Measurements from ENCODE around the gene TJP2.
"Not testable (repeated sequence)": the region's sequence is repeated elsewhere in the genome, so short reads cannot be mapped to it uniquely, and the experiment has no call there.

TJP2 gene

DNA sequence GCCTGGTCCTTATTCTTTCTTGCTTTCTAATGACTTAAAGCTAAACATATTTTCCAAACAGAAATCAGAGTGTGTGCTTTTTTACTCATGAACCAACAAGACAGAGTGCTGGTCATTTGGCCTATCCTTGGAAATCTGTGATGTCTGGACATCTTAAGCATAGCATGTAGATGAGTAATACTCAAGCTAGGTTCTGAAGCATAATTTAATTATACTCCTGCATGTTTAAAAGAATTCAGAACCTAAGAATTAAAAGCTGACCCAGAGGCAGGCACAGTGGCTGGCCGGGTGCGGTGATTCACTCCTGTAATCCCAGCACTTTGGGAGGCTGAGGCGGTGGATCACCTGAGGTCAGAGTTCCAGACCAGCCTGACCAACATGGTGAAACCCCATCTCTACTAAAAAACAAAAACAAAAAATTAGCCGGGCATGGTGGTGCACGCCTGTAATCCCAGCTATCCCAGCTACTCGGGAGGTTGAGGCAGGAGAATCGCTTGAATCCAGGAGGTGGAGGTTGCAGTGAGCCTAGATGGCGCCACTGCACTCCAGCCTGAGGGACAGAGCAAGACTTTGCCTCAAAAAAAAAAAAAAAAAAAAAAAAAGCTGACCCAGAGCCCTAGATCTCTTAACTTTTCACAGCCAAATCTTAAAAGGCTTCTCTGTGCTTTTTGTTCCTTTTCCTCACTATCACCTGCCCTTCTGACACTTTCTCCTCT lies 16.2 kb upstream of the TJP2 start:
- H3K9me3 ChIP-seq (ENCODE audit: low read length), result no peaks in the 10 kb centered on the region
- no peak overlapping the region for H3K9ac ChIP-seq (ENCODE audit: low read length)
- H3K4me2 ChIP-seq (ENCODE audit: low read length), result no peak overlapping the region
- H3K79me2 ChIP-seq (ENCODE audit: insufficient read depth, low read length), result no peaks in the 10 kb centered on the region
- no peak overlapping the region for H2AFZ ChIP-seq (ENCODE audit: low read length)
- H3F3A ChIP-seq (ENCODE audit: insufficient read depth, low read length), result no peaks in the 10 kb centered on the region
- H3K36me3 ChIP-seq (ENCODE audit: insufficient read depth, low read length), result peaks cover 3% of the 10 kb centered on the region; the same call in 1 of the 2 replicates
- TF ChIP-seq, protein P1, sequence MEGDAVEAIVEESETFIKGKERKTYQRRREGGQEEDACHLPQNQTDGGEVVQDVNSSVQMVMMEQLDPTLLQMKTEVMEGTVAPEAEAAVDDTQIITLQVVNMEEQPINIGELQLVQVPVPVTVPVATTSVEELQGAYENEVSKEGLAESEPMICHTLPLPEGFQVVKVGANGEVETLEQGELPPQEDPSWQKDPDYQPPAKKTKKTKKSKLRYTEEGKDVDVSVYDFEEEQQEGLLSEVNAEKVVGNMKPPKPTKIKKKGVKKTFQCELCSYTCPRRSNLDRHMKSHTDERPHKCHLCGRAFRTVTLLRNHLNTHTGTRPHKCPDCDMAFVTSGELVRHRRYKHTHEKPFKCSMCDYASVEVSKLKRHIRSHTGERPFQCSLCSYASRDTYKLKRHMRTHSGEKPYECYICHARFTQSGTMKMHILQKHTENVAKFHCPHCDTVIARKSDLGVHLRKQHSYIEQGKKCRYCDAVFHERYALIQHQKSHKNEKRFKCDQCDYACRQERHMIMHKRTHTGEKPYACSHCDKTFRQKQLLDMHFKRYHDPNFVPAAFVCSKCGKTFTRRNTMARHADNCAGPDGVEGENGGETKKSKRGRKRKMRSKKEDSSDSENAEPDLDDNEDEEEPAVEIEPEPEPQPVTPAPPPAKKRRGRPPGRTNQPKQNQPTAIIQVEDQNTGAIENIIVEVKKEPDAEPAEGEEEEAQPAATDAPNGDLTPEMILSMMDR (IDR thresholded peaks at IDR 0.05; ENCODE audit: low read length), result no peak
- H3K27me3 ChIP-seq (ENCODE audit: insufficient read depth, low read length), result no peaks in the 10 kb centered on the region
- H3K4me3 ChIP-seq (ENCODE audit: low read depth, low read length, poor library complexity, severe bottlenecking), result no peak overlapping the region
- no peaks in the 10 kb centered on the region for H4K20me1 ChIP-seq (ENCODE audit: insufficient read depth, low read length)
- no peaks in the 10 kb centered on the region for H3K9me2 ChIP-seq (ENCODE audit: low read depth, low read length)
- no peak overlapping the region for H3K27ac ChIP-seq (ENCODE audit: low read depth, low read length, poor library complexity, severe bottlenecking)
- peaks cover 17% of the 10 kb centered on the region for H3K4me1 ChIP-seq (ENCODE audit: insufficient read depth, low read length, severe bottlenecking)

GRCh38 chr9:69158471-69158870 lies 15.6 kb upstream of the TJP2 start:
- Histone ChIP-seq H3K27ac (ENCODE audit: low read depth, low read length, poor library complexity, severe bottlenecking) (no peak overlapping the region), H2AFZ (ENCODE audit: low read length) (no peak overlapping the region), H3K4me3 (ENCODE audit: low read depth, low read length, poor library complexity, severe bottlenecking) (no peak overlapping the region), H3K9ac (ENCODE audit: low read length) (no peak overlapping the region), H3K79me2 (ENCODE audit: insufficient read depth, low read length) (no peaks in the 10 kb centered on the region), H3F3A (ENCODE audit: insufficient read depth, low read length) (no peaks in the 10 kb centered on the region), H3K4me2 (ENCODE audit: low read length) (no peak overlapping the region), H3K9me2 (ENCODE audit: low read depth, low read length) (no peaks in the 10 kb centered on the region), H3K4me1 (ENCODE audit: insufficient read depth, low read length, severe bottlenecking) (peaks cover 14% of the 10 kb centered on the region), H3K27me3 (ENCODE audit: insufficient read depth, low read length) (no peaks in the 10 kb centered on the region), H4K20me1 (ENCODE audit: insufficient read depth, low read length) (no peaks in the 10 kb centered on the region), H3K36me3 (ENCODE audit: insufficient read depth, low read length) (peaks cover 3% of the 10 kb centered on the region; the same call in 1 of the 2 replicates), H3K9me3 (ENCODE audit: low read length) (no peaks in the 10 kb centered on the region)
- TF ChIP-seq, protein P1 (IDR thresholded peaks at IDR 0.05; ENCODE audit: low read length), result no peak
- no peak for TF ChIP-seq EZH2 (IDR thresholded peaks at IDR 0.05; ENCODE audit: borderline replicate concordance, low read length)

- H3K79me2 ChIP-seq (ENCODE audit: insufficient read depth, low read length); H3K27ac ChIP-seq (ENCODE audit: low read depth, low read length, poor library complexity, severe bottlenecking); H3K9ac ChIP-seq (ENCODE audit: low read length); H3K9me2 ChIP-seq (ENCODE audit: low read depth, low read length); H3K9me3 ChIP-seq (ENCODE audit: low read length); H3K4me3 ChIP-seq (ENCODE audit: low read depth, low read length, poor library complexity, severe bottlenecking); H3K4me2 ChIP-seq (ENCODE audit: low read length); H3K36me3 ChIP-seq (ENCODE audit: insufficient read depth, low read length); H2AFZ ChIP-seq (ENCODE audit: low read length); H3K4me1 ChIP-seq (ENCODE audit: insufficient read depth, low read length, severe bottlenecking); H3F3A ChIP-seq (ENCODE audit: insufficient read depth, low read length); H4K20me1 ChIP-seq (ENCODE audit: insufficient read depth, low read length); H3K27me3 ChIP-seq (ENCODE audit: insufficient read depth, low read length): not testable (repeated sequence)
Measured at GRCh38 chr9:69164573-69164972, 9.5 kb upstream of the TJP2 start.

DNA sequence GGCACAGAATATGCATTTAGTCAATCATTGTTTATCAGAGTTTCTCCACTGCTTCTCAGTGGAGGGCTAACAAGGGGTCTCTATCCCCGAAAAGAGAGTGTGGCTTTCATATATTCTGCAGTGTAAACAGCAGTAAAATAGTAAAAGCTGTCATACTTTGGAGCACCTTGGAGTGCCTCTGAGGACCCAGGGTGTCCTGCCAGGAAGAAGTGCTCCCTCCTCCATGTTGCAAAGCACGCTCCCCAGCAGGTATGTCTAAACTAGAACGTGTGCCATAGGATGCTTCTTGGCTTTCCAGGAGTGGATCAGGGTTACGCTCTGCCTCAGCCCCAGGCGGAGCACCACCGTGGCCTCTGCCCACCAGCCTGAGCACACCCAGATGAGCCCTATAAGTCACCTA lies 8.5 kb upstream of the TJP2 start:
- Histone ChIP-seq H3K4me3 (ENCODE audit: low read depth, low read length, poor library complexity, severe bottlenecking) (no peak overlapping the region), H3K27ac (ENCODE audit: low read depth, low read length, poor library complexity, severe bottlenecking) (no peak overlapping the region), H4K20me1 (ENCODE audit: insufficient read depth, low read length) (no peaks in the 10 kb centered on the region), H3K27me3 (ENCODE audit: insufficient read depth, low read length) (no peaks in the 10 kb centered on the region), H2AFZ (ENCODE audit: low read length) (no peak overlapping the region), H3K4me2 (ENCODE audit: low read length) (no peak overlapping the region), H3K9me2 (ENCODE audit: low read depth, low read length) (no peaks in the 10 kb centered on the region), H3K79me2 (ENCODE audit: insufficient read depth, low read length) (no peaks in the 10 kb centered on the region), H3K4me1 (ENCODE audit: insufficient read depth, low read length, severe bottlenecking) (peaks cover 10% of the 10 kb centered on the region), H3K9me3 (ENCODE audit: low read length) (no peaks in the 10 kb centered on the region), H3K36me3 (ENCODE audit: insufficient read depth, low read length) (peaks cover 3% of the 10 kb centered on the region; the same call in 1 of the 2 replicates), H3F3A (ENCODE audit: insufficient read depth, low read length) (no peaks in the 10 kb centered on the region), H3K9ac (ENCODE audit: low read length) (no peak overlapping the region)
- no peak for TF ChIP-seq EZH2 (IDR thresholded peaks at IDR 0.05; ENCODE audit: borderline replicate concordance, low read length)
- TF ChIP-seq, protein P1 (IDR thresholded peaks at IDR 0.05; ENCODE audit: low read length), result no peak
